HG02870 (cell line): ENCODE results near the gene C2CD4B.

Source experiments
- ATAC-seq: cut with Tn5 transposase; IDR thresholded peaks from one replicate; pipeline ENCODE4 v1.9.1; 2021; ENCODE audit warnings: mild to moderate bottlenecking, moderate library complexity; ENCODE audit not compliant: unreplicated experiment

The C2CD4B gene

DNA sequence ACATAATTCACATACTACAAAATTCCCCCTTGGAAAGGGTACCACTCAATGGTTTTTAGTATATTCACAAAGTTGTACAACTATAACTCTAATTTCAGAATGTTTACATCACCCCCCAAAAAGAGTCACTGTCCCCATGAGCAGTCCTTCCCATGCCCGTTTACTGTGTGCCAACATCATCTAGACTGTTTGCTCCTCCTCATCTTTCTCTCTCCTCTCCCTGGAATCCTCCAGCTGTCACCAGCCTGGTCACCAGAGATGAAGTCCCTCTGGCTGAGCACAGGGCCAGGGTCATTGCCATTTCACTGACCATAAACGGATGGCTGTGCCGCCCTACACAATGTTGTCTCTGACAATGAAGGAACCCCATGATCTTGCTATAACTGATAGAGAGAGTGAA lies 45.2 kb downstream of the C2CD4B start:
- no peak for ATAC-seq

DNA sequence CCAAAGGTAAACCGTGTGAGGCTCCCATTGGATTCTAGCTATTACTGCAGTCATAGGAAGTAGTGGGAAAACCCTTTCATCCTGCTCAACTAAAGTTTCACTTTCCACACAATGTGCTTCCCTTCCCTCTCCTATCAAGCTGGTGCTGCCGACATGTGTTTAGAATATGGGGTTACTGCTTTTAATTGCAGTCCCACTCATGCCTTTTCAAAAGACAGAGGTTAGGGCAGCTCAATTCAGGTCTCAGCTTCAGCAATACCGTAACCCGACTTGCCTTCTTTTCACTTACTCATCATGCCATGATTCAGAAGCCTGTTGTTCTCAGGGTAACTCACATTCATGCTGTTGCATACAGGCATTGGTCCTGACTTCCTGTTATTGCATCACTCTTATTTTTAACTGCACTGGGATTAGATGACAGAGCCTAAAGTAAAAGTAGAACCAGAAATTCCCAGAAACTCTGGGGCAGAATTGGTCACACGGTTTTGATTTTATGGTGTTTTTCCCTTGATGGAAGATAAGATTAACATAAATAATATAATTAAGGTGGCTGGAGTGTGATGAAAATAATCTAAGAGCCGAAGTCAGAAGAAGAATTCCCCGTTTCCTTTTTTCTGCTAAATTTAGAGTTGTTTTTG lies 45.7 kb downstream of the C2CD4B start:
- no peak for ATAC-seq

DNA sequence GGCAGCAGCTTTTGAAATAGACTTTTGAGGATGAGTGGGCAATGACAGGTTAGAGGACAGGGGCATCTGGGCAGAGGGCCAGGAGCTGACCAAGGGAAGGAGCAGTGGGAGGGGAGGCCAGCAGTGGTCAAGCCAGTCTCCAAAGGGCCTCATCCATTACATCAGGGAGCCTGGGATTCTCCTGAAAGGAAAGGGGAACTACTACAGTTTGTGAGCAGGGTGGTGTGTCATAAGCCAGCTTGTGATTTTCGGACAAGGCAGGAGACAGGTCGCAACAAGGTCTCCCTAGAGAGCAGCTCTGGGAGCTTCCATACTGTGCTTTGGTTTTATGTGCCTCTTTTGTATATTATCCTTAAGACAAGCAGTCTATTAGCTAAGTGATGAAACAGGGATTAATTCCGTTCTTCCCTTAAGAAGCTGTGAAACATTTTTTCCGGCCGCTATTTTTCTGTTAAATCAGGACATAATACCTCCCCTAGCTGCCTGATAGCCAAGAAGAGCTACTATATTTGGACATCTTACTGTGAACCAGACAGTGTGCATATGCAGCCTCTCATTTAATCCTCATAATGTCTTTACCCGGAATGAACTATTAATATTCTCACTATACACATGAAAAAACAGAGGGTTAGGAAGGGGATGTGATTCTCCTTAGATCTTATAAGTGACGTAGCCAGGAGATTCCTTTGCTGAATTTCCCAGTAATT lies 46.4 kb downstream of the C2CD4B start:
- no peak for ATAC-seq

DNA sequence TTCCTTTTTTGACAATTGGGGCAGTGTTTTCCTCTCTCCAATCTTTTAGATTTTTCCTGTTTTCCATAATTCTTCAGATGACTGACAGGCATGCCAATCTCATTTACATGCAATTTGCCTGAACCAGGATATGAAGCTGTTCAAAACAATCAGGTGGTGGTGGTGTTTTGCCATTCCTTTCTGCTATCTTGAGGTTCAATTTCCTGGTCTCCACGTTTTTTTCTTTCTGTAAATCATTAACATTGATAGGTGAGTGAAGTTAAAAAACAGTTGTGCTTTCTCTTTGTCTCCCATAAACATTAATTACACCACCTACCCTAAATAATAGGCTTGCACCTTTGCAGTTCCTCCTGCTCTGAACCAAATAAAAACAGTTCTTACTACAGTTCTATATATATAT lies 49.2 kb downstream of the C2CD4B start:
- ATAC-seq, result no peak
